ENCODE results near the gene RNF121. TPM values are rescaled to one million over a fixed set of nuclear protein-coding genes. Genes with fewer than 3 reads are reported as not detected.

The RNF121 gene
- total RNA-seq, 2 donors from 2014 or later = 15.7 to 23.4 TPM

Other genes with a start within 250 kb of the RNF121 start
- not detected for gene DEFB108B, start 95.8 kb upstream of the RNF121 start, total RNA-seq
- gene DEFB131B, start 50.6 kb upstream of the RNF121 start, total RNA-seq = not detected
- 10 to 100 TPM; 16.4 to 16.6 TPM for gene XNDC1N, start 452 bp upstream of the RNF121 start, total RNA-seq
- 10 to 100 TPM; 25.7 to 28.0 TPM for gene IL18BP, start 69.9 kb downstream of the RNF121 start, total RNA-seq
- gene NUMA1, start 151.5 kb downstream of the RNF121 start, total RNA-seq = 100 to 1,000 TPM; 207 to 208 TPM
- 1 to 10 TPM in 1 of 2 donors, under 1 TPM in 1; 0.75 to 4.5 TPM for gene LRRC51, start 151.8 kb downstream of the RNF121 start, total RNA-seq
- gene LAMTOR1, start 174.3 kb downstream of the RNF121 start, total RNA-seq = 10 to 100 TPM; 43.7 to 74.6 TPM
- not detected for gene TOMT, start 176.9 kb downstream of the RNF121 start, total RNA-seq
- gene ANAPC15, start 183.6 kb downstream of the RNF121 start, total RNA-seq = 10 to 100 TPM; 47.0 to 54.6 TPM
- under 1 TPM in 1 of 2 donors, not detected in 1; 0.44 TPM for gene FOLR3, start 206.7 kb downstream of the RNF121 start, total RNA-seq